Heart left ventricle (tissue), 13 donors: ENCODE results near the gene OPRD1.

Experiments
- CTCF ChIP-seq, 12 donors: fragments of 200-600 bp; sonication (generic) in 4 of 12; IDR thresholded peaks; one replicate each; pipeline versions ENCODE4 v1.5.0 to v1.8.0; 2018 to 2022; ENCODE audit warnings: antibody characterized with exemption in 12 of 12, mild to moderate bottlenecking in 5 of 12
- POLR2A ChIP-seq, 2 donors: fragments of 450-650 bp; IDR thresholded peaks; one replicate each; pipeline ENCODE4 v1.6.1; 2017; ENCODE audit warnings: antibody characterized with exemption in 2 of 2, mild to moderate bottlenecking in 2 of 2, moderate library complexity in 2 of 2
- donor health status: ischemic (EF 13 %, LVEDD 7.1; RV severe dilation, severe dysfunction).
- donor health status: DM: no; HTN: yes; CAD: no.
- donor health status: DM: no; HTN: no; CAD: no.
- donor health status: ischemic (EF 25% LVEDD 6.9; RV normal size, moderate dysfunction).
- donor health status: ischemic (EF 25% LVEDD 5.7; RV mildly dilated, moderate dysfunction).
- donor health status: ischemic (EF 35%, LVEDD 5.7; RV mildly dilated, moderate dysfunction).
- donor health status: nonischemic (EF 11% LVEDD 7.7; RV severe dilation, severe dysfunction).
- donor health status: DM: yes; HTN: yes; CAD: no.
- donor health status: PGD.
- donor health status: ischemic (EF 29% LVEDD 5.4; RV normal size, mild dysfunction).
- donor health status: nonischemic (EF 23%, LVEDD 6.1; RV moderate dilation, normal function).

- TF ChIP-seq CTCF (IDR thresholded peaks at IDR 0.05) (no peak), POLR2A (IDR thresholded peaks at IDR 0.05) (no peak)
Measured at GRCh38 chr1:28781305-28781704, 30.7 kb upstream of the OPRD1 start.
